HepG2 (cell line): ENCODE data around the gene MACROD2. TPM values are rescaled to one million over a fixed set of nuclear protein-coding genes. Genes with fewer than 3 reads are reported as not detected.
A peak's percentile ranks its signal among the peaks of the same experiment; 100 is the strongest.

Experiments used
- FOXA1 ChIP-seq, 2 experiments: fragments of 450-650 bp in 1 of 2; sonication (generic) in 1 of 2; formaldehyde crosslinking in 1 of 2; IDR thresholded peaks; 2 replicates each; pipeline versions ENCODE4 v1.4.0 to v1.6.1; 2016 to 2020; ENCODE audit warnings: missing genetic modification reagents in 1 of 2
- HNF4A ChIP-seq: sonication (generic); formaldehyde crosslinking; IDR thresholded peaks from 2 replicates; pipeline ENCODE4 v1.4.0; 2020; ENCODE audit warnings: missing genetic modification reagents
- JUNB ChIP-seq: sonication (generic); formaldehyde crosslinking; IDR thresholded peaks from 2 replicates; pipeline ENCODE4 v1.8.0; 2022; ENCODE audit warnings: missing genetic modification reagents, mild to moderate bottlenecking, borderline replicate concordance
- KMT2B ChIP-seq: IDR thresholded peaks from 2 replicates; pipeline ENCODE4 v1.6.1; 2016; ENCODE audit warnings: missing genetic modification reagents, missing compliant biosample characterization
- MED13 ChIP-seq: sonication (generic); formaldehyde crosslinking; IDR thresholded peaks from 2 replicates; pipeline ENCODE4 v1.5.0; 2020; ENCODE audit warnings: missing genetic modification reagents
- MYC ChIP-seq: sonication (generic); formaldehyde crosslinking; IDR thresholded peaks from 2 replicates; pipeline ENCODE4 v1.9.0; 2021; ENCODE audit warnings: missing genetic modification reagents, borderline replicate concordance
- ZFP62 ChIP-seq: sonication (generic); formaldehyde crosslinking; IDR thresholded peaks from 2 replicates; pipeline ENCODE4 v1.4.0; 2020; ENCODE audit warnings: missing genetic modification reagents
- ZNF256 ChIP-seq: sonication (generic); formaldehyde crosslinking; conservative IDR thresholded peaks from 2 replicates; pipeline ENCODE4 v1.4.0; 2020; ENCODE audit warnings: missing genetic modification reagents
- ZNF263 ChIP-seq: sonication (generic); formaldehyde crosslinking; IDR thresholded peaks from 2 replicates; pipeline ENCODE4 v1.4.0; 2020; ENCODE audit warnings: missing genetic modification reagents
- ZNF34 ChIP-seq: sonication (generic); formaldehyde crosslinking; IDR thresholded peaks from 2 replicates; pipeline ENCODE4 v1.4.0; 2020; ENCODE audit warnings: mild to moderate bottlenecking, missing genetic modification reagents, borderline replicate concordance
- ZNF549 ChIP-seq: sonication (generic); formaldehyde crosslinking; IDR thresholded peaks from 2 replicates; pipeline ENCODE4 v1.5.0; 2020; ENCODE audit warnings: missing genetic modification reagents
- ZNF678 ChIP-seq: sonication (generic); formaldehyde crosslinking; IDR thresholded peaks from 2 replicates; pipeline ENCODE4 v1.4.0; 2020; ENCODE audit warnings: mild to moderate bottlenecking, missing genetic modification reagents
- ZNF724P ChIP-seq: sonication (generic); formaldehyde crosslinking; IDR thresholded peaks from 2 replicates; pipeline ENCODE4 v1.8.0; 2022; ENCODE audit warnings: missing genetic modification reagents, borderline replicate concordance
- ZNF792 ChIP-seq: IDR thresholded peaks from 2 replicates; pipeline ENCODE4 v1.6.1; 2016
- polyA plus RNA-seq, 8 experiments: library from polyadenylated mRNA; depleted of rRNA in 3 of 8; stranded (reverse) in 7 of 8; unstranded in 1 of 8; fragments of >200 nt; fragmentation: Illumina TruSeq in 4 of 8; extraction: Trizol in 4 of 8; gene quantifications; 2 replicates each; pipeline versions ENCODE4 v1.2.1 to v1.2.3, GENCODE V29; 2011 to 2016; ENCODE audit warnings: low read depth in 4 of 8, missing spikeins in 1 of 8, mixed read lengths in 1 of 8; ENCODE audit not compliant: insufficient read depth in 1 of 8
- total RNA-seq, 5 experiments: library from RNA; depleted of rRNA; stranded (reverse); fragments of >200 nt; fragmentation: Illumina TruSeq; extraction: Trizol; gene quantifications; 2 replicates each; pipeline ENCODE4 v1.2.3, GENCODE V29; 2016; ENCODE audit warnings: low read depth in 1 of 5
- TF ChIP-seq, protein P1 (sequence below): sonication (generic); formaldehyde crosslinking; IDR thresholded peaks from 2 replicates; pipeline ENCODE4 v1.8.0; 2022; ENCODE audit warnings: missing genetic modification reagents, low read depth, mild to moderate bottlenecking, borderline replicate concordance
- TF ChIP-seq, protein P2 (sequence below): sonication (generic); formaldehyde crosslinking; IDR thresholded peaks from 2 replicates; pipeline ENCODE4 v1.4.0; 2020; ENCODE audit warnings: missing genetic modification reagents, borderline replicate concordance
- TF ChIP-seq, protein P3 (sequence below): sonication (generic); formaldehyde crosslinking; IDR thresholded peaks from 2 replicates; pipeline ENCODE4 v1.4.0; 2020; ENCODE audit warnings: low read depth, missing genetic modification reagents
- TF ChIP-seq, protein P4 (sequence below): sonication (generic); formaldehyde crosslinking; IDR thresholded peaks from 2 replicates; pipeline ENCODE4 v1.4.0; 2020; ENCODE audit warnings: mild to moderate bottlenecking, missing genetic modification reagents
- TF ChIP-seq, protein P5 (sequence below): sonication (generic); formaldehyde crosslinking; IDR thresholded peaks from 2 replicates; pipeline ENCODE4 v1.4.0; 2020; ENCODE audit warnings: missing genetic modification reagents; ENCODE audit errors: not compliant biosample characterization
- TF ChIP-seq, protein P6 (sequence below): sonication (generic); formaldehyde crosslinking; IDR thresholded peaks from 2 replicates; pipeline ENCODE4 v1.5.1; 2020; ENCODE audit warnings: mild to moderate bottlenecking, missing genetic modification reagents, borderline replicate concordance

Gene MACROD2
- total and polyA plus RNA-seq, 2 of the 13 experiments (the other 11 are each of a cell fraction or from before 2014, with no cell fraction given): 0.13 to 0.51 TPM

DNA sequence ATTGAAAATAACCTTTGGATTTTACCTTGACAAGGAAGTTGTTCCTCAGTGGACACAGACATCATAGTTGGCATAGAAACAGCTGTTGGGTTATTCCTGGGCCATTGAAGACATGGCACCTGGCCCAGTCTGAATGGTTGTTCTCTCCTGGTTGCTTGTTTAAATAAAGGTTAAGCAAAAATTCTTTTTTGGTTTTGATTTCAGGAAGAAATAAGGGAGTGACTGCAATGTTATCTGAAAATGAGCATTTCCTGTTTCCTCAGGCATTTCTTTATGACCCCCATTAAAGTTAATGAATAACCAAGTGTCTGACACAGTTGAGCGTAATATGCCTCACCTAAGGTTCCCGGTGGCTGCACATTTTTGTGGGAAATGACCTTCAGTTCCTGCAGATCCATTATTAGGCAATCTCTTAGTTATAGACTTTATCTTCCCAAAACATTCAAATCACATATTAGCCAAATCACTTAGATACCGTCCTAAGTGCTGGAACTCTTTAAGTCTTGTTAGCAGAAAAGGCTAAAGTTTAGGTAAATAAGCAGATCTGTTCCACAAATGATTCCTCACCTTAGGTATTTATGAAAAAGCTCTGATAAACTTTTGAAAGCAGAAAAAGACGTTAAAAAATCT lies 990.8 kb downstream of the MACROD2 start (continued):
- TF ChIP-seq, protein P1, sequence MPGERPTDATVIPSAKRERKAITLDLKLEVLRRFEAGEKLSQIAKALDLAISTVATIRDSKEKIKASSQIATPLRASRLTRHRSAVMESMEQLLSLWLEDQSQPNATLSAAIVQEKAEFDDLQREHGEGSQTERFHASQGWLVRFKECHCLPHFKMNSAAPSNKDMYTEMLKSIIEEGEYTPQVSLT: no peak
- TF ChIP-seq ZNF256 (0 out of 2 replicates have a peak, but pooled peaks have one; percentile 12), JUNB (CRISPR knock-in tag) (no peak), ZFP62 (no peak; the same call in 1 of the 2 replicates), ZNF724P (CRISPR knock-in tag) (peak; percentile 58; the same call in 1 of the 2 replicates), HNF4A (CRISPR knock-in tag) (peak; percentile 87), MYC (CRISPR knock-in tag) (no peak), KMT2B (no peak), ZNF792 (peak; percentile 45; the same call in 1 of the 2 replicates), ZNF678 (CRISPR knock-in tag) (no peak), FOXA1 (IDR thresholded peaks at IDR 0.05) (no peak), FOXA1 (CRISPR knock-in tag; IDR thresholded peaks at IDR 0.05) (peak; percentile 40; the same call in 1 of the 2 replicates), ZNF549 (CRISPR knock-in tag) (no peak), ZNF263 (CRISPR knock-in tag) (no peak), ZNF34 (CRISPR knock-in tag) (0 out of 2 replicates have a peak, but pooled peaks have one; percentile 34), MED13 (CRISPR knock-in tag) (peak; percentile 46; the same call in 1 of the 2 replicates)
- TF ChIP-seq, protein P2, sequence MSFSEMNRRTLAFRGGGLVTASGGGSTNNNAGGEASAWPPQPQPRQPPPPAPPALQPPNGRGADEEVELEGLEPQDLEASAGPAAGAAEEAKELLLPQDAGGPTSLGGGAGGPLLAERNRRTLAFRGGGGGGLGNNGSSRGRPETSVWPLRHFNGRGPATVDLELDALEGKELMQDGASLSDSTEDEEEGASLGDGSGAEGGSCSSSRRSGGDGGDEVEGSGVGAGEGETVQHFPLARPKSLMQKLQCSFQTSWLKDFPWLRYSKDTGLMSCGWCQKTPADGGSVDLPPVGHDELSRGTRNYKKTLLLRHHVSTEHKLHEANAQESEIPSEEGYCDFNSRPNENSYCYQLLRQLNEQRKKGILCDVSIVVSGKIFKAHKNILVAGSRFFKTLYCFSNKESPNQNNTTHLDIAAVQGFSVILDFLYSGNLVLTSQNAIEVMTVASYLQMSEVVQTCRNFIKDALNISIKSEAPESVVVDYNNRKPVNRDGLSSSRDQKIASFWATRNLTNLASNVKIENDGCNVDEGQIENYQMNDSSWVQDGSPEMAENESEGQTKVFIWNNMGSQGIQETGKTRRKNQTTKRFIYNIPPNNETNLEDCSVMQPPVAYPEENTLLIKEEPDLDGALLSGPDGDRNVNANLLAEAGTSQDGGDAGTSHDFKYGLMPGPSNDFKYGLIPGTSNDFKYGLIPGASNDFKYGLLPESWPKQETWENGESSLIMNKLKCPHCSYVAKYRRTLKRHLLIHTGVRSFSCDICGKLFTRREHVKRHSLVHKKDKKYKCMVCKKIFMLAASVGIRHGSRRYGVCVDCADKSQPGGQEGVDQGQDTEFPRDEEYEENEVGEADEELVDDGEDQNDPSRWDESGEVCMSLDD (CRISPR knock-in tag): no peak
- TF ChIP-seq, protein P3, sequence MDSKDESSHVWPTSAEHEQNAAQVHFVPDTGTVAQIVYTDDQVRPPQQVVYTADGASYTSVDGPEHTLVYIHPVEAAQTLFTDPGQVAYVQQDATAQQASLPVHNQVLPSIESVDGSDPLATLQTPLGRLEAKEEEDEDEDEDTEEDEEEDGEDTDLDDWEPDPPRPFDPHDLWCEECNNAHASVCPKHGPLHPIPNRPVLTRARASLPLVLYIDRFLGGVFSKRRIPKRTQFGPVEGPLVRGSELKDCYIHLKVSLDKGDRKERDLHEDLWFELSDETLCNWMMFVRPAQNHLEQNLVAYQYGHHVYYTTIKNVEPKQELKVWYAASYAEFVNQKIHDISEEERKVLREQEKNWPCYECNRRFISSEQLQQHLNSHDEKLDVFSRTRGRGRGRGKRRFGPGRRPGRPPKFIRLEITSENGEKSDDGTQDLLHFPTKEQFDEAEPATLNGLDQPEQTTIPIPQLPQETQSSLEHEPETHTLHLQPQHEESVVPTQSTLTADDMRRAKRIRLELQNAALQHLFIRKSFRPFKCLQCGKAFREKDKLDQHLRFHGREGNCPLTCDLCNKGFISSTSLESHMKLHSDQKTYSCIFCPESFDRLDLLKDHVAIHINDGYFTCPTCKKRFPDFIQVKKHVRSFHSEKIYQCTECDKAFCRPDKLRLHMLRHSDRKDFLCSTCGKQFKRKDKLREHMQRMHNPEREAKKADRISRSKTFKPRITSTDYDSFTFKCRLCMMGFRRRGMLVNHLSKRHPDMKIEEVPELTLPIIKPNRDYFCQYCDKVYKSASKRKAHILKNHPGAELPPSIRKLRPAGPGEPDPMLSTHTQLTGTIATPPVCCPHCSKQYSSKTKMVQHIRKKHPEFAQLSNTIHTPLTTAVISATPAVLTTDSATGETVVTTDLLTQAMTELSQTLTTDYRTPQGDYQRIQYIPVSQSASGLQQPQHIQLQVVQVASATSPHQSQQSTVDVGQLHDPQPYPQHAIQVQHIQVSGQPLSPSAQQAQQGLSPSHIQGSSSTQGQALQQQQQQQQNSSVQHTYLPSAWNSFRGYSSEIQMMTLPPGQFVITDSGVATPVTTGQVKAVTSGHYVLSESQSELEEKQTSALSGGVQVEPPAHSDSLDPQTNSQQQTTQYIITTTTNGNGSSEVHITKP (CRISPR knock-in tag): peak; percentile 58; the same call in 1 of the 2 replicates
- TF ChIP-seq, protein P4, sequence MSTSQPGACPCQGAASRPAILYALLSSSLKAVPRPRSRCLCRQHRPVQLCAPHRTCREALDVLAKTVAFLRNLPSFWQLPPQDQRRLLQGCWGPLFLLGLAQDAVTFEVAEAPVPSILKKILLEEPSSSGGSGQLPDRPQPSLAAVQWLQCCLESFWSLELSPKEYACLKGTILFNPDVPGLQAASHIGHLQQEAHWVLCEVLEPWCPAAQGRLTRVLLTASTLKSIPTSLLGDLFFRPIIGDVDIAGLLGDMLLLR: no peak
- TF ChIP-seq, protein P5, sequence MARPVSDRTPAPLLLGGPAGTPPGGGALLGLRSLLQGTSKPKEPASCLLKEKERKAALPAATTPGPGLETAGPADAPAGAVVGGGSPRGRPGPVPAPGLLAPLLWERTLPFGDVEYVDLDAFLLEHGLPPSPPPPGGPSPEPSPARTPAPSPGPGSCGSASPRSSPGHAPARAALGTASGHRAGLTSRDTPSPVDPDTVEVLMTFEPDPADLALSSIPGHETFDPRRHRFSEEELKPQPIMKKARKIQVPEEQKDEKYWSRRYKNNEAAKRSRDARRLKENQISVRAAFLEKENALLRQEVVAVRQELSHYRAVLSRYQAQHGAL (CRISPR knock-in tag): no peak
- TF ChIP-seq, protein P6, sequence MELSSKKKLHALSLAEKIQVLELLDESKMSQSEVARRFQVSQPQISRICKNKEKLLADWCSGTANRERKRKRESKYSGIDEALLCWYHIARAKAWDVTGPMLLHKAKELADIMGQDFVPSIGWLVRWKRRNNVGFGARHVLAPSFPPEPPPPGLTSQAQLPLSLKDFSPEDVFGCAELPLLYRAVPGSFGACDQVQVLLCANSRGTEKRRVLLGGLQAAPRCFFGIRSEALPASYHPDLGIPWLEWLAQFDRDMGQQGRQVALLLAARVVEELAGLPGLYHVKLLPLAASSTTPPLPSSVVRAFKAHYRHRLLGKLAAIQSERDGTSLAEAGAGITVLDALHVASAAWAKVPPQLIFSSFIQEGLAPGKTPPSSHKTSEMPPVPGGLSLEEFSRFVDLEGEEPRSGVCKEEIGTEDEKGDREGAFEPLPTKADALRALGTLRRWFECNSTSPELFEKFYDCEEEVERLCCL: no peak
